Esophagus mucosa (tissue), 1 donor: ENCODE measurements around the gene SEC24D. TPM values are rescaled to one million over a fixed set of nuclear protein-coding genes. Genes with fewer than 3 reads are reported as not detected.

Source experiments
- ATAC-seq: fragments of 200-7000 bp; cut with Tn5 transposase; one replicate; pipeline ENCODE4 v1.9.1; 2020
- total RNA-seq: library from RNA; stranded (reverse); gene quantifications from one replicate; pipeline ENCODE4 v1.2.4, GENCODE V29; 2023
- donor health status: DM: yes; HTN: yes; CAD: no.

The SEC24D gene
- total RNA-seq, 1 donor from 2014 or later = 14.0 TPM

DNA sequence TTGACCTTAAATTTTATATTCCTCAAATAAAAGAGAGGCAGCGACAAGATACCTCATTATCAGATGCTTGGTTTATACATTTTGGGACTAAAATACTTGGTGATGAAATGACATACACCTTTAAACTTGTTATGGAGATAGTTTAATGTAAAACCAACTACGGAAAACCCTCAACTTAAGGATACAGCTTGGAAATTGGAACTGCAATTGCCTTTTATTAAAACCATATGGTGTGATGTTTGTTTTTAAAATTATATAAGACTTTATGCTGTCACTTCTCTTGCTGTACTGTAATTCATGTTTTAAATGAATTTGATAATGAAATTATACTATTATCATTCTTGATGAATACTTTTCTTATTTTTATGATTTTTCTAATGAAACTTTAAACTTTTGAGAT lies 124.9 kb downstream of the SEC24D start:
- ATAC-seq = no peak

DNA sequence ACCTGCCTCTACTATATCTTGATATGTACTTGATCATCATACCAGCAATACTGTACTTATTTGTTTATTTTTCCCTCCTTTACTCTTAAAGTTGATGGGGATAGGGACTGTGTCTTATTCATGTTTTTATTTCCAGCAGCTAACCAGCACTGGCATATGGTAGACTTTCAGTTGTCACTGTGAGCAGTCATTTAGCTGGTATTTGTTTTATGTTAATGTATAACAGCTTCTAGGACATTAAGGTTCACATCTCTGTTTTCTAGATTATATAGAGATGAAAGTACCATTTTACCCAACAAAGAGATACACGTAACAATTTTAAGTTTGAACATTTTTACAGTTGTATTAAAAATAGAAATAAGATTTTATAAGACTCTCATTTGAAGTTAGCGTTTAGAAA lies 132.8 kb downstream of the SEC24D start:
- no peak for ATAC-seq

DNA sequence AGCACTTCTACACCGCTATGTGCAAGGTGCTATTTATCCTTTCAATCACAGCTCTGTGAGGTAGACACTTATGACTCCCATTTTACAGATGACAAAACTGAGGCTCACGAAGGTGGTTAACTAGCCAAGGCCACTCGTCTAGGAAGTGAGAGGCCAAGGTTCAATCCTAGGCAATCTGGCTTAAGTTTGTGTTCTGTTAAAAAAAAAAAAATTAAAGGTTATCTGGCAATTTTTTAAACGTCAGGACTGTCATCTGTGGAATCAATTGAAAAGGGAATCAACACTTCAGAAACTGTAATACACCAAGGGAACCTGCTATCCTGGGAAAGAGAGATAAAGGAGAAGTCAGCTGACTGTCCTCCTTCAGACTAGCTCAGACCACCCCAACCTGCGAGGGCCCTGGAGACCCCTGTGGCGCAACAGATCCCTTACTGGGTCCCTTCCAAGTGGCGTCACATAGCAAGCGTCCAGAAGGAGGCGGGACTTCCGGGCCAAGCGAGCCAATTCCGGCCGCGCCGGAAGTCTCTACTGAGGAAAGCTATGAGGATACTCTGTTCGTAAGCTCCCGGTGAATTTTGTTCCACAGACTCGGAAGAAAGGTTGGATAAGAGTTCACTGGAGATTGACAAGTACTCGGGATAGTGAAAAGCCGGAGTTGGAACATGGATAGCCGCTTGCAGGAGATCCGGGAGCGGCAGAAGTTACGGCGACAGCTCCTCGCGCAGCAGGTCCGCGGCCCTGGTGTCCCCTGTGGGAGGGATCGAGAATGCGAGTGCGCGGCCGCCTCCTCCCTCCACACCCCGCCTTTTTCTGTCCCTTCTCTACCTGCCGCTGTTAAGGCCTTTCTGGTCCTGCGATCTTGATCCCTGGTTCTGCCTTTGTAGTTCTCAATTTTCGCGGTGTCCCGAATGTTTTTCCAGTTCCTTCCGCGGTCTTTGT lies 150.8 kb downstream of the SEC24D start, which contains the start of gene METTL14:
Gene METTL14, plus strand, starts transcription at position 520 of the 939 bp plus-strand sequence. Its CDS starts 143 bp downstream, at position 663.
- ATAC-seq = peak; percentile 96

GRCh38 chr4:118683513-118683912 lies 152.4 kb downstream of the SEC24D start:
- ATAC-seq = no peak

- no peak for ATAC-seq
These were observed 153.0 kb downstream of the SEC24D start for GRCh38 chr4:118682928-118683327.

DNA sequence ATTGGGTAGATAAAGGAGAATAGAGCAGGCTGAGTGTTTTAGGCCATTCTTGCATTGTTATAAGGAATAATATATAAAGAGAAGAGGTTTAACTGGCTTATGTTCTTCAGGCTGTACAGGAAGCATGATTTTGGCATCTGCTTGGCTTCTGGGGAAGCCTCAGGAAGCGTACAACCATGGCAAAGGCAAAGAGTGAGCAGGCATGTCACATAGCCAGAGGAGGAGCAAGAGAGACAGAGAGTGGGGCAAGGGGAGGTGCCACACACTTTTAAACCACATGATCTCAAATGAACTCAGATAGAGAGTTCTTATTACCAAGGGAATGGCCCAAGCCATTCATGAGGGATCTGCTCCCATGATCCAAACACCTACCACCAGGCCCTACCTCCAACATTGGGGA lies 155.1 kb downstream of the SEC24D start:
- no peak for ATAC-seq

- ATAC-seq = no peak
These were observed 159.8 kb downstream of the SEC24D start for GRCh38 chr4:118676128-118676527.

Other genes starting within 250 kb of the SEC24D start
- gene METTL14, start 150.7 kb downstream of the SEC24D start, total RNA-seq = 29.4 TPM
- gene SYNPO2, start 52.7 kb upstream of the SEC24D start, total RNA-seq = 13.3 TPM